Measurements from ENCODE around the gene OSER1.

DNA sequence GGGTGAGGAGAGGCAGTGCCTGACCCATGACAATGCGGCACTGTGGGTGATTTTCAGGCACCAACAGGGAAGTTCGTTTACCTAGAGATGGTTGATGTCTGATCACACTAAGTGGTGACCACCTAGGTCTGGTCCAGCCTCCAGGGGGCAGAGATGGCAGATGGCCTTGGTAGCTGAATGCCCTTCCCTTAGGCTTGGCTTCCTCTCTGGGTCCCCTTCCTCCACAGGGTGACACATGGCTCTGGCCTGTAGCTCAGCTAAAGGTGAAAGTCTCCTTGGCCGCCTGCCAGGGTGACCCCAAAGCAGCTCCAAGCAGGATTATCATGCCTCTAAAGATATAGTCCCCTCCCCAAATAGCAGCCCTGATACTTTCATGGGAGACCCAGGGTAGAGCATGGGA lies 43.0 kb upstream of the OSER1 start:
- TF ChIP-seq POLR2A (IDR thresholded peaks at IDR 0.05) = no peak
- TF ChIP-seq, protein P1, sequence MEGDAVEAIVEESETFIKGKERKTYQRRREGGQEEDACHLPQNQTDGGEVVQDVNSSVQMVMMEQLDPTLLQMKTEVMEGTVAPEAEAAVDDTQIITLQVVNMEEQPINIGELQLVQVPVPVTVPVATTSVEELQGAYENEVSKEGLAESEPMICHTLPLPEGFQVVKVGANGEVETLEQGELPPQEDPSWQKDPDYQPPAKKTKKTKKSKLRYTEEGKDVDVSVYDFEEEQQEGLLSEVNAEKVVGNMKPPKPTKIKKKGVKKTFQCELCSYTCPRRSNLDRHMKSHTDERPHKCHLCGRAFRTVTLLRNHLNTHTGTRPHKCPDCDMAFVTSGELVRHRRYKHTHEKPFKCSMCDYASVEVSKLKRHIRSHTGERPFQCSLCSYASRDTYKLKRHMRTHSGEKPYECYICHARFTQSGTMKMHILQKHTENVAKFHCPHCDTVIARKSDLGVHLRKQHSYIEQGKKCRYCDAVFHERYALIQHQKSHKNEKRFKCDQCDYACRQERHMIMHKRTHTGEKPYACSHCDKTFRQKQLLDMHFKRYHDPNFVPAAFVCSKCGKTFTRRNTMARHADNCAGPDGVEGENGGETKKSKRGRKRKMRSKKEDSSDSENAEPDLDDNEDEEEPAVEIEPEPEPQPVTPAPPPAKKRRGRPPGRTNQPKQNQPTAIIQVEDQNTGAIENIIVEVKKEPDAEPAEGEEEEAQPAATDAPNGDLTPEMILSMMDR (IDR thresholded peaks at IDR 0.05) = no peak

Measured in testis (tissue), 2 donors.